ENCODE data around the gene BORCS6. TPM values are rescaled to one million over a fixed set of nuclear protein-coding genes. Genes with fewer than 3 reads are reported as not detected.

Gene BORCS6
- total and polyA plus RNA-seq, 2 of the 13 experiments (the other 11 are each of a cell fraction or from before 2014, with no cell fraction given), result 2.0 to 5.1 TPM

DNA sequence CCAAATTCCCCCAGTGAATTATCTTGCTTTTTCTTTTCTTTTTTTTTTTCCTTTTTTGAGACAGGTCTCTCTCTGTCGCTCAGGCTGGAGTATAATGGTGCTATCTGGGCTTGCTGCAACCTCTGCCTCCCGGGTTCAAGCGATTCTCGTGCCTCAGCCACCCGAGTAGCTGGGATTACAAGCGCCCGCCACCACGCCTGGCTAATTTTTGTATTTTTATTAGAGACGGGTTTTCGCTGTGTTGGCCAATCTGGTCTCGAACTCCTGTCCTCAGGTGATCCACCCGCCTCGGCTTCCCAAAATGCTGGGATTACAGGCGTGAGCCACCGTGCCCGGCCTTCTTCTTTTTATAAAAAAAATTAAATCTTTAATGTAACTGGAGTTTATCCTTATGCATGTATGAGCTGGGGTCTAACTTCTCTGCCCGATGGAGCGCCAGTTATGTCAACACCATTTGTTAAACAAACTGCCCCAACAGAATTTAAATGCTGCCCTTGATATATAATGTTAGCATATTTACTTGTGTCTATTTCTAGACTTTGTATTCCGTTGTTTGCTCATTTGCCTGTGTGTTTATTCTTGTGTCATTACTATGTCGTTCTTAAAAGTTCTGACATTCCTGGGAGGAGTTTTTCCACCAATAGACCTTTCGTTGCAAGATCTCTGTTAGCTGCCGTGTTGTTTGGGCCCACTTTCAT is 20.9 kb upstream of the BORCS6 start (continued):
- TF ChIP-seq, protein P1, sequence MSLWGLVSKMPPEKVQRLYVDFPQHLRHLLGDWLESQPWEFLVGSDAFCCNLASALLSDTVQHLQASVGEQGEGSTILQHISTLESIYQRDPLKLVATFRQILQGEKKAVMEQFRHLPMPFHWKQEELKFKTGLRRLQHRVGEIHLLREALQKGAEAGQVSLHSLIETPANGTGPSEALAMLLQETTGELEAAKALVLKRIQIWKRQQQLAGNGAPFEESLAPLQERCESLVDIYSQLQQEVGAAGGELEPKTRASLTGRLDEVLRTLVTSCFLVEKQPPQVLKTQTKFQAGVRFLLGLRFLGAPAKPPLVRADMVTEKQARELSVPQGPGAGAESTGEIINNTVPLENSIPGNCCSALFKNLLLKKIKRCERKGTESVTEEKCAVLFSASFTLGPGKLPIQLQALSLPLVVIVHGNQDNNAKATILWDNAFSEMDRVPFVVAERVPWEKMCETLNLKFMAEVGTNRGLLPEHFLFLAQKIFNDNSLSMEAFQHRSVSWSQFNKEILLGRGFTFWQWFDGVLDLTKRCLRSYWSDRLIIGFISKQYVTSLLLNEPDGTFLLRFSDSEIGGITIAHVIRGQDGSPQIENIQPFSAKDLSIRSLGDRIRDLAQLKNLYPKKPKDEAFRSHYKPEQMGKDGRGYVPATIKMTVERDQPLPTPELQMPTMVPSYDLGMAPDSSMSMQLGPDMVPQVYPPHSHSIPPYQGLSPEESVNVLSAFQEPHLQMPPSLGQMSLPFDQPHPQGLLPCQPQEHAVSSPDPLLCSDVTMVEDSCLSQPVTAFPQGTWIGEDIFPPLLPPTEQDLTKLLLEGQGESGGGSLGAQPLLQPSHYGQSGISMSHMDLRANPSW (CRISPR knock-in tag; IDR thresholded peaks at IDR 0.05; ENCODE audit: borderline replicate concordance), result no peak
- TF ChIP-seq CAMTA2 (CRISPR knock-in tag; IDR thresholded peaks at IDR 0.05; ENCODE audit: borderline replicate concordance) (no peak), LCORL (IDR thresholded peaks at IDR 0.05) (peak; percentile 79; the same call in 1 of the 2 replicates), LCORL (CRISPR knock-in tag; IDR thresholded peaks at IDR 0.05) (peak; percentile 15; the same call in 1 of the 2 replicates), TBX2 (CRISPR knock-in tag; IDR thresholded peaks at IDR 0.05; ENCODE audit: borderline replicate concordance) (no peak), ATAD3A (CRISPR knock-in tag; IDR thresholded peaks at IDR 0.05) (no peak), CEBPB (IDR thresholded peaks at IDR 0.05; ENCODE audit: borderline replicate concordance, low read depth, low read length) (peak; percentile 42; the same call in 1 of the 2 replicates), NFKBIZ (CRISPR knock-in tag; IDR thresholded peaks at IDR 0.05) (no peak), SMARCE1 (IDR thresholded peaks at IDR 0.05; ENCODE audit: borderline replicate concordance) (no peak), SAFB2 (CRISPR knock-in tag; IDR thresholded peaks at IDR 0.05; ENCODE audit: borderline replicate concordance, low read depth) (no peak), PTBP1 (IDR thresholded peaks at IDR 0.05; ENCODE audit: low read depth, low read length, poor library complexity, severe bottlenecking) (no peak), ARID2 (CRISPR knock-in tag; IDR thresholded peaks at IDR 0.05; ENCODE audit: borderline replicate concordance) (no peak)
- TF ChIP-seq, protein P2, sequence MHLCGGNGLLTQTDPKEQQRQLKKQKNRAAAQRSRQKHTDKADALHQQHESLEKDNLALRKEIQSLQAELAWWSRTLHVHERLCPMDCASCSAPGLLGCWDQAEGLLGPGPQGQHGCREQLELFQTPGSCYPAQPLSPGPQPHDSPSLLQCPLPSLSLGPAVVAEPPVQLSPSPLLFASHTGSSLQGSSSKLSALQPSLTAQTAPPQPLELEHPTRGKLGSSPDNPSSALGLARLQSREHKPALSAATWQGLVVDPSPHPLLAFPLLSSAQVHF (CRISPR knock-in tag; IDR thresholded peaks at IDR 0.05), result no peak
- TF ChIP-seq, protein P3, sequence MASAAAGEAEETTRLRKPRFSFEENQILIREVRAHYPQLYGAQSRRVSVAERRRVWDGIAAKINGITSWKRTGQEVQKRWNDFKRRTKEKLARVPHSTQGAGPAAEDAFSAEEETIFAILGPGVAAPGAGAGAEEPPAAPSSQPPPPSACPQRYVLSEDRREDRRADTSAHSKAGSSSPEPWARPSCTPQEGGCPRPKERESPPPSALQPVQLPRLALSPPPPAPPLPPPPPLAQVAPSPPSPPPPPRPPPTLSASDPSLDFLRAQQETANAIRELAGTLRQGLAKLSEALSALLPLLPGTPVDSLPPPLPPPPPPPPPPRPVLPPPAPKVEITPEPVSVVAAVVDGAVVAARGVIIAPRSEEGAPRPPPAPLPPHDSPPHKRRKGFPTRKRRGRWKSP (CRISPR knock-in tag; IDR thresholded peaks at IDR 0.05), result no peak
- TF ChIP-seq, protein P4, sequence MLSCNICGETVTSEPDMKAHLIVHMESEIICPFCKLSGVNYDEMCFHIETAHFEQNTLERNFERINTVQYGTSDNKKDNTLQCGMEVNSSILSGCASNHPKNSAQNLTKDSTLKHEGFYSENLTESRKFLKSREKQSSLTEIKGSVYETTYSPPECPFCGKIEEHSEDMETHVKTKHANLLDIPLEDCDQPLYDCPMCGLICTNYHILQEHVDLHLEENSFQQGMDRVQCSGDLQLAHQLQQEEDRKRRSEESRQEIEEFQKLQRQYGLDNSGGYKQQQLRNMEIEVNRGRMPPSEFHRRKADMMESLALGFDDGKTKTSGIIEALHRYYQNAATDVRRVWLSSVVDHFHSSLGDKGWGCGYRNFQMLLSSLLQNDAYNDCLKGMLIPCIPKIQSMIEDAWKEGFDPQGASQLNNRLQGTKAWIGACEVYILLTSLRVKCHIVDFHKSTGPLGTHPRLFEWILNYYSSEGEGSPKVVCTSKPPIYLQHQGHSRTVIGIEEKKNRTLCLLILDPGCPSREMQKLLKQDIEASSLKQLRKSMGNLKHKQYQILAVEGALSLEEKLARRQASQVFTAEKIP (CRISPR knock-in tag; IDR thresholded peaks at IDR 0.05; ENCODE audit: borderline replicate concordance), result no peak
- TF ChIP-seq, protein P5, sequence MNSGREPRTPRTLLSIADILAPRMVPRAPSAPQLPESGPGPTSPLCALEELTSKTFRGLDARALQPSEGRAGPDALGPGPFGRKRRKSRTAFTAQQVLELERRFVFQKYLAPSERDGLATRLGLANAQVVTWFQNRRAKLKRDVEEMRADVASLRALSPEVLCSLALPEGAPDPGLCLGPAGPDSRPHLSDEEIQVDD (CRISPR knock-in tag; IDR thresholded peaks at IDR 0.05; ENCODE audit: borderline replicate concordance), result no peak
- TF ChIP-seq, protein P6, sequence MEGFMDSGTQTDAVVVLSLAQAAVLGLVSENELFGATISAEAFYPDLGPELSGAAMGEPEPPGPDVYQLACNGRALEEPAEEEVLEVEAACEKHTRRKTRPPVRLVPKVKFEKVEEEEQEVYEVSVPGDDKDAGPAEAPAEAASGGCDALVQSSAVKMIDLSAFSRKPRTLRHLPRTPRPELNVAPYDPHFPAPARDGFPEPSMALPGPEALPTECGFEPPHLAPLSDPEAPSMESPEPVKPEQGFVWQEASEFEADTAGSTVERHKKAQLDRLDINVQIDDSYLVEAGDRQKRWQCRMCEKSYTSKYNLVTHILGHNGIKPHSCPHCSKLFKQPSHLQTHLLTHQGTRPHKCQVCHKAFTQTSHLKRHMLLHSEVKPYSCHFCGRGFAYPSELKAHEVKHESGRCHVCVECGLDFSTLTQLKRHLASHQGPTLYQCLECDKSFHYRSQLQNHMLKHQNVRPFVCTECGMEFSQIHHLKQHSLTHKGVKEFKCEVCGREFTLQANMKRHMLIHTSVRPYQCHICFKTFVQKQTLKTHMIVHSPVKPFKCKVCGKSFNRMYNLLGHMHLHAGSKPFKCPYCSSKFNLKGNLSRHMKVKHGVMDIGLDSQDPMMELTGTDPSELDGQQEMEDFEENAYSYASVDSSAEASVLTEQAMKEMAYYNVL (CRISPR knock-in tag; IDR thresholded peaks at IDR 0.05; ENCODE audit: borderline replicate concordance), result no peak

Measured in HepG2 (cell line).